GM10266 (cell line): ENCODE measurements around the gene SCAMP2.
"Not testable (repeated sequence)": the region's sequence is repeated elsewhere in the genome, so short reads cannot be mapped to it uniquely, and the experiment has no call there.

Source experiments
- DNase-seq: peaks from one replicate; pipeline ENCODE4 v3.0.0; 2012; ENCODE audit errors: extremely low spot score
- TF ChIP-seq, protein P1 (sequence below): IDR thresholded peaks from 2 replicates; pipeline ENCODE4 v1.5.1; 2012; ENCODE audit warnings: mild to moderate bottlenecking, low read depth; ENCODE audit not compliant: control insufficient read depth, insufficient read depth; ENCODE audit errors: missing control alignments

SCAMP2 gene

DNA sequence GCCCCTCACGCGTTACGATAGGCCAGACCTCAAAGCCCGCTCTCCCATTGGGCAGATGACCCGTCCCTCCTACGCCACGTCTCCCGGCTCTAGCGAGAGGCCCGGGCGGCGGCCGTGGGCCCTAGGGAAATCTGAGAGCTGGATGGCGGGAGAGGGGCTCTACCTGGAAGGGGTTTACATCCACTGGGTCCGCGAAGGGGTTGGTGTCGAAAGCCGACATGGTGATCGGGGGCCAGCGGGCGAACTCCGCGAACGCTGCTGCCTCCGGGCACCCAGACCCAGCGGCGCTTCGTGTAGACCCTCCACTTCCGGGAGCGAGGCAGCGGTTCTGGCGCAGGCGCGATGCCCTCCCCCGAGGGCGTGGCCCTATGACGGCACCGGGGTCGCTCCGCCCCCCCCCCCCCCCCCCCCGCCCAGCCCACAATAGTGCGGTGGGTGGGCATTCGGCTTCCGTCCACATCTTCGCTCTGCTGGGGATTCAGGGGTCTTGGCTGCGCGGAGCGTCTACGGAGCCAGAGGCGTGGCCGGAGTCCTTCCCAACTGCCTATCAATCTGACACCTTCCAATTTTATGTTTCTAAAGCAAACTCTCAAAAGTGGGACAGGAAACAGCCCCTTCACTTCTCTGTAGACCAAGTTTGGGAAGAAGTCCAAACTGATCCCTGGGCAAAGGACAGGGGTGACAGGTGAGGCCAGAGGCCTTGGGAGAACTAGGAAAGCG lies at the start of gene SCAMP2:
Gene SCAMP2 (minus strand): TSS at position 330 of the 720 bp plus-strand sequence. CDS start 110 bp downstream, at position 220.
- TF ChIP-seq, protein P1, sequence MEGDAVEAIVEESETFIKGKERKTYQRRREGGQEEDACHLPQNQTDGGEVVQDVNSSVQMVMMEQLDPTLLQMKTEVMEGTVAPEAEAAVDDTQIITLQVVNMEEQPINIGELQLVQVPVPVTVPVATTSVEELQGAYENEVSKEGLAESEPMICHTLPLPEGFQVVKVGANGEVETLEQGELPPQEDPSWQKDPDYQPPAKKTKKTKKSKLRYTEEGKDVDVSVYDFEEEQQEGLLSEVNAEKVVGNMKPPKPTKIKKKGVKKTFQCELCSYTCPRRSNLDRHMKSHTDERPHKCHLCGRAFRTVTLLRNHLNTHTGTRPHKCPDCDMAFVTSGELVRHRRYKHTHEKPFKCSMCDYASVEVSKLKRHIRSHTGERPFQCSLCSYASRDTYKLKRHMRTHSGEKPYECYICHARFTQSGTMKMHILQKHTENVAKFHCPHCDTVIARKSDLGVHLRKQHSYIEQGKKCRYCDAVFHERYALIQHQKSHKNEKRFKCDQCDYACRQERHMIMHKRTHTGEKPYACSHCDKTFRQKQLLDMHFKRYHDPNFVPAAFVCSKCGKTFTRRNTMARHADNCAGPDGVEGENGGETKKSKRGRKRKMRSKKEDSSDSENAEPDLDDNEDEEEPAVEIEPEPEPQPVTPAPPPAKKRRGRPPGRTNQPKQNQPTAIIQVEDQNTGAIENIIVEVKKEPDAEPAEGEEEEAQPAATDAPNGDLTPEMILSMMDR = no peak
- peak; percentile 95 for DNase-seq

GRCh38 chr15:74920456-74920855 lies 47.3 kb upstream of the SCAMP2 start:
- no peak for DNase-seq
- TF ChIP-seq, protein P1 = no peak

- DNase-seq = no peak
- TF ChIP-seq, protein P1 = no peak
Observed at GRCh38 chr15:74917676-74918075, 44.5 kb upstream of the SCAMP2 start.

DNA sequence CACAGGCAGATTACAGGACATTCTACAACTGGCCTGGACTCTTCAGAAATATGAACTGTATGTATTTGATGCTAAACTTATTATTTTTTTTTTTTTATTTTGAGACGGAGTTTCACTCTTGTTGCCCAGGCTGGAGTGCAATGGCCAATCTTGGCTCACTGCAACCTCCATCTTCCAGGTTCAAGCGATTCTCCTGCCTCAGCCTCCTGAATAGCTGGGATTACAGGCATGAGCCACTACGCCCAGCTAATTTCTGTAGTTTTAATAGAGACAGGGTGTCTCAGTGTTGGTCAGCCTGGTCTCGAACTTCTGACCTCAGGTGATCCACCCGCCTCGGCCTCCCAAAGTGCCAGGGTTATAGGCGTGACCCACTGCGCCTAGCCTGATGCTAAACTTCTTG lies 40.6 kb upstream of the SCAMP2 start:
- not testable (repeated sequence) for DNase-seq

- DNase-seq = no peak
- TF ChIP-seq, protein P1 = no peak
Observed at GRCh38 chr15:74913041-74913440, 39.9 kb upstream of the SCAMP2 start.

DNA sequence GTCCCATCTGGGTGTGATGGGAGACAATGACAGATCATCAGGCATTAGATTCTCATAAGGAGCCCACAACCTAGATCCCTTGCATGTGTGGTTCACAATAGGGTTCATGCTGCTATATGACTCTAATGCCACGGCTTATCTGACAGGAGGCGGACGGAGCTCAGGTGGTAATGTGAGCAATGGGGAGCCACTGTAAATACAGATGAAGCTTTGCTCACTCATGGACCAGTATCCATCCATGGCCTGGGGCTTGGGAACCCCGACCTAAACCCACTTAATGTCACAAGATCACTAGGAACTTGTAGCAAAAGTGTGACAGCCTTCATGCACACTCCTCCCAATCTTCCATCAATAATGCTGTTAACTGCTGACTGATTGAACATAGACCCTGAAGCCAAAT lies 35.5 kb upstream of the SCAMP2 start:
- TF ChIP-seq, protein P1 = no peak

DNA sequence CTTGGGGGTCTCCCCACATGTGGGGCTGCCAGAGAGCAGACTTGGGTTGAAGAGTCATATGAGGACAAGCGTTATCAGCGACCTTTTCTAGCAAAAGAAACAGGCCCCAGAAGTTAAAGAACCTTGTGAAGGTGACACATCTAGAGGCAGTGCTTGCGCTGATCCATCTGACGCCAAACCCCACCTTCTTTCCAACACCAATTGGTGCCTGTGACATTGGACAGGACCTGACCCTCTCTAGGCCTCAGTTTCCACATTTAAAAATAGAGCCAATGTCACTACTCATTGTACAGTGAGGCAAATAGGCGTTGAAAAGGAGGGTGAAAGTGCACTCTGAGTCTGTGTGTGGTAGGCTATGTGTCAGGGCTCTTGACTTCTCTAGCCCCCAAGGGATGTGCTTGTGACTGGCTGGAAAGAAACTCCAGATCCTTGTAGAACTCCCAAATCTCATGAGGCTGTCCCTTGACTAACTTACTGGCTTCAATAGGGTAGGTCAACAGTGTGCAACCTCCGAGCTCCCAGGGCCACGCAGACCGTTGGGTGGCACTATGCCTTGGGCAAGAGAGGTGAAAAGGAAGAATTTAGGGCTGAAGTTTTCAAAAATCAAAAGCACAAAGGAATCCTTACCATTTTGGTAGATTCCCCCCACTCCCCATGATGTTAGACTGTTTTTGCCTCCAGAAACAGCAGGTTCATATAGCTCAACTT lies 34.2 kb upstream of the SCAMP2 start:
- DNase-seq = peak; percentile 6
- TF ChIP-seq, protein P1 = no peak

More for the DNA sequence above, 35.5 kb upstream of the SCAMP2 start:
- DNase-seq = no peak
